ENCODE results near the gene TEF.

Gene TEF

DNA sequence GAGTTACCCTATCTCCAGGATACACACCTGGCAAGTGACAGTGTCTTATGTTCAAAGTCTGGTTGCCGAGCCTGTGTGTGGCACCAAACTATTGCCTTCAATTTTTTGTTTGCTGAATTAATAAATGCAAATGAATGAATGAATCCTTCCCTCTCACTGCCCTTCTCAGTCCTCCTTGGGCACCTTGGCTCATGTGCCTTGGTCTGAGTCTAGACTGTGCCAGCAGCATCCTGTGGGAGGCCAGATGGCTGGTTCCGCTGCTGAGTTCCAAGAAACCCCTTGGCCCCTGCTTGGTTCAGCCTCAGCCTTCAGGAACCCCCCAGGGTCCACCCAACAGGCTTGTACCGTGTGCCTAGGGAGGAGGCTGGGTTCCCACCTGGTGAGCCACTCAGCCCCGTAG, 33.8 kb downstream of the TEF start:
- TF ChIP-seq EZH2phosphoT487 (IDR thresholded peaks at IDR 0.05; ENCODE audit: borderline replicate concordance) = no peak
- no peak for TF ChIP-seq CTCF (conservative IDR thresholded peaks at IDR 0.05; ENCODE audit: low read length)
- Histone ChIP-seq H3K79me2 (ENCODE audit: insufficient read depth, low read length) (peaks cover 32% of the 10 kb centered on the region), H3K4me2 (ENCODE audit: low read depth, low read length, poor library complexity, severe bottlenecking) (peak overlapping the region; percentile 89), H3K9me2 (replicated peaks; ENCODE audit: low read depth, low read length) (no peaks in the 10 kb centered on the region), H3K9me3 (ENCODE audit: insufficient read depth, low read depth, low read length) (no peaks in the 10 kb centered on the region), H3K4me1 (ENCODE audit: insufficient read depth, low read length, poor library complexity, severe bottlenecking) (peaks cover 23% of the 10 kb centered on the region), H3K36me3 (ENCODE audit: insufficient read depth, low read length) (no peaks in the 10 kb centered on the region), H3K4me3 (ENCODE audit: low read length, poor library complexity, severe bottlenecking) (peak overlapping the region; percentile 82), H3F3A (ENCODE audit: low read depth) (no peaks in the 10 kb centered on the region), H2AFZ (ENCODE audit: low read length) (no peak overlapping the region), H4K20me1 (ENCODE audit: insufficient read depth, low read length, poor library complexity, severe bottlenecking) (peaks cover 7% of the 10 kb centered on the region), H3K27me3 (ENCODE audit: insufficient read depth, low read length, poor library complexity, severe bottlenecking) (no peaks in the 10 kb centered on the region), H3K9ac (ENCODE audit: low read depth, low read length, poor library complexity, severe bottlenecking) (peak overlapping the region; percentile 84)

DNA sequence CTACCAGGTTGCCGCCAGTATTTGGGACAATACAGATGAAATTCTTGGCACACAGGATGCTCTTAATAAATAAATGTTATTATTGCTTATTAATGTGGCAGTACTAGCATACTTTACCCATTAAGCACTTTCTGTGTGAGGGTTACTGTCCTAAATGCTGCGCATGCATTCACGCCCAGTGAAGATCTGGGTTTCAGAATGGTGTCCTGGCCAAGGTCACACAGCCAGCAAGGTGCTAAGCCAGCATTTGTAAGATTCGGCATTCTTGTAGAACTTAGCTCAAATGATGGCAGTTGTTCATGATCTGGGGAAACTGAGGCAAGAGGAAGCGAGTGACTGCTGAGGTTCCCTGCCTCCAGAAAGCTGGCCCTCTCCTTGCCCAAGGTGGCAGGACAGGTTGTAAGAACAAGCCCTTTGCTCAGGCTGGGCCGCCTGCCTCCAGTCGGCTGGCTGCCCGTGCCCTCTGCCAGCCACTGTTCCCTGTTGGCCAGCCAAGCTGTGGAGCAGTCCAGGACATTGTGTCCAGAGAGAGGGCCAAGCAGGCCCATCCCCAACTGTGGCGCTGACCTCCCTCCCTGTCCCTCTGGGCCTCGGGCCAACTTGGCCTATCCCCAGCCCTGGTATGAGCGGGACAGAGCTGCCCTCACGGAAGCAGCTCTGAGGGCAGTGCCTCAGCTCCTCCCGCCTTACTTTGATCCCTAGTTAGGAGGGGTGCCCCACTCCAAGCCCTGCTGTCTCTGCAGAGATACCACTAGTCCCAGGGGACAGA, 36.1 kb downstream of the TEF start:
- no peaks in the 10 kb centered on the region for H3F3A ChIP-seq (ENCODE audit: low read depth)
- peaks cover 7% of the 10 kb centered on the region for H4K20me1 ChIP-seq (ENCODE audit: insufficient read depth, low read length, poor library complexity, severe bottlenecking)
- no peaks in the 10 kb centered on the region for H3K27me3 ChIP-seq (ENCODE audit: insufficient read depth, low read length, poor library complexity, severe bottlenecking)
- no peak overlapping the region for H3K4me3 ChIP-seq (ENCODE audit: low read length, poor library complexity, severe bottlenecking)
- H3K36me3 ChIP-seq (ENCODE audit: insufficient read depth, low read length) = no peaks in the 10 kb centered on the region
- H3K9me2 ChIP-seq (replicated peaks; ENCODE audit: low read depth, low read length) = no peaks in the 10 kb centered on the region
- no peak overlapping the region for H3K9ac ChIP-seq (ENCODE audit: low read depth, low read length, poor library complexity, severe bottlenecking)
- TF ChIP-seq CTCF (conservative IDR thresholded peaks at IDR 0.05; ENCODE audit: low read length) (no peak), EZH2phosphoT487 (IDR thresholded peaks at IDR 0.05; ENCODE audit: borderline replicate concordance) (no peak)
- H3K9me3 ChIP-seq (ENCODE audit: insufficient read depth, low read depth, low read length) = no peaks in the 10 kb centered on the region
- H3K79me2 ChIP-seq (ENCODE audit: insufficient read depth, low read length) = peaks cover 24% of the 10 kb centered on the region
- no peak overlapping the region for H2AFZ ChIP-seq (ENCODE audit: low read length)
- H3K4me1 ChIP-seq (ENCODE audit: insufficient read depth, low read length, poor library complexity, severe bottlenecking) = peaks cover 7% of the 10 kb centered on the region
- H3K4me2 ChIP-seq (ENCODE audit: low read depth, low read length, poor library complexity, severe bottlenecking) = no peak overlapping the region

GRCh38 chr22:41418717-41419116, 37.0 kb downstream of the TEF start:
- Histone ChIP-seq H2AFZ (ENCODE audit: low read length) (no peak overlapping the region), H3K79me2 (ENCODE audit: insufficient read depth, low read length) (peaks cover 22% of the 10 kb centered on the region), H3K4me3 (ENCODE audit: low read length, poor library complexity, severe bottlenecking) (no peak overlapping the region), H3K9me2 (replicated peaks; ENCODE audit: low read depth, low read length) (no peaks in the 10 kb centered on the region), H3F3A (ENCODE audit: low read depth) (no peaks in the 10 kb centered on the region), H4K20me1 (ENCODE audit: insufficient read depth, low read length, poor library complexity, severe bottlenecking) (peaks cover 7% of the 10 kb centered on the region), H3K9ac (ENCODE audit: low read depth, low read length, poor library complexity, severe bottlenecking) (no peak overlapping the region), H3K27me3 (ENCODE audit: insufficient read depth, low read length, poor library complexity, severe bottlenecking) (no peaks in the 10 kb centered on the region), H3K4me1 (ENCODE audit: insufficient read depth, low read length, poor library complexity, severe bottlenecking) (peaks cover 3% of the 10 kb centered on the region), H3K9me3 (ENCODE audit: insufficient read depth, low read depth, low read length) (no peaks in the 10 kb centered on the region), H3K36me3 (ENCODE audit: insufficient read depth, low read length) (no peaks in the 10 kb centered on the region), H3K4me2 (ENCODE audit: low read depth, low read length, poor library complexity, severe bottlenecking) (no peak overlapping the region)
- TF ChIP-seq EZH2phosphoT487 (IDR thresholded peaks at IDR 0.05; ENCODE audit: borderline replicate concordance) = no peak
- TF ChIP-seq CTCF (conservative IDR thresholded peaks at IDR 0.05; ENCODE audit: low read length) = no peak

Measured in Loucy (cell line).